ENCODE results near the gene KRT20.

KRT20 gene

DNA sequence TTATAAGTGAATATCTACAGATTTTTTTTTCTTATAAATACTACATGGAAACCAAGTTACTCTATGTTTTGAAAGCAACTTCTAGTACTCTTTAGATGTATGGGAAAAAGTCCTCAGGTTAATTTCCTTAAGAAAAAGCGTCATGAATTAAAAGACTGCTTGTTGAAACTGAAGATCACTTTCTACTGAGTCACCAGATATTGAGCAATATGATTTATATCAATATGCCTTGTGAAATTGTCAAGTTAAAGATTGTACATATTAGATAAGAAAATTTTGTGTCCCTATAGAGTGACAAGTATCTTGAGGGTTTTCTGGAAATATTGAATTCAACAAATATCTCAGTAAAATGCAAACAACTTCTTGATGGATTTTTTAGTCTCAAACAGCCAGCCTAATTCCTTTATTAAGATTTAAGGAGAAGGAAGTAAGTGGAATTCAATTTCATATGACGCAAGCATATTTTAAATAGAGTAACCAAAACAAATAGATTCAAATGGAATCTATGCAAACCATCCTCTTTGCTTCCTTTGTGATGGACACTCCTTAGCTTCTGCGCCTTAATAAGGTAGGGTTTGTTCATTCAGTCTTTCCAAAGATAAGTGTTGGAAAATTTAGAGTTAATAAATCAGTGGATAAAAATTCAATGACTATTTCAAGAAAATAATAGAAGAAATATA lies 34.6 kb downstream of the KRT20 start:
- DNase-seq (ENCODE audit: low read depth in 2 of 2): no peak

DNA sequence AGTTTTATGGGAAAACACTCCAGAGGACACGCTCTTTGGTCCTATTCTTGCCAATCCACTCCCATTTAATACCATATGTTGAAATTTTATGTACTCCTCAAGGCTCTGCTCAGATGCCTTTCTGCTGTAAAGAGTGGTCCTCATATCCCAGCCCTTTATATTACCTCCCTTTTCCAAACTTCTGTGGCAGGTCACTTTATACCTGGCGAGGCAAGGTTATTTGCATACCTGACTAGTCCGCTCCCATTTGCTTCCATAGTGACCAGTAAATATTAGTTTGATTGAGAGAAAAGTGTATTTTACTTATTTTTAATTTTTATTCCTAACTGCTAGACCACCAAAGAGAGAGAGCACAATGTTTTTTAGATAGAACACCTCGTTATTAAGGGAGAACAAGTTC lies 35.3 kb downstream of the KRT20 start:
- DNase-seq (ENCODE audit: low read depth in 2 of 2): no peak

DNA sequence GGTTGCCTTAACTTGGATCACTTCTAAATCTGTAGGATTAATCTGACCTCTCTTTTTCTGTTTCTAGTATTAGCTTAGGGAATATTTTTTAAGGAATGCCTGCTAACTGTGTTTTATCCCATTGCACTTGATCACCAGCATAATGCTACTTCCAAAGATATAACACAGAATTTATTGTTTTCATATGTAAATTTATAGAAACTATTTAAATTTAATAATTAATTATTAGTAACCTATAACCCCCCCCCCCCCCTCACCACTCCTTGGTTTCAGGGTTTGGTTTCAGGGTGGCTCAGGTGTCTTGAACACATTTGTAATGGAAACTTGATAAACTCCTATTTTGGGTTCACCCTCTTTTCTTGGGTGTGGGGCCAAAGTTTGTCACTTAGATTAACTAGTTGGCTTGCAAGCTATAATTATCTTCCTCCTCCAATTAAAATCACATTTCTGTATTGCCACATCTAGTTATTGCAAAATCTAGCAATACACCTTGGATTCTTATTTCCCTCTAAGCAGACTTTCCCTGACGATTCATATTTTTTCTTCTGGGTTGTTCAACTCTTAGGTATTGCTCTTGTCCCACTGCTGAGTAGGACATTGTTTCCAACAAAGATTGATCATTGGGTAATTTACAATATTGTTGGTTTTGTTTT lies 36.3 kb downstream of the KRT20 start:
- DNase-seq (ENCODE audit: low read depth in 2 of 2): no peak

DNA sequence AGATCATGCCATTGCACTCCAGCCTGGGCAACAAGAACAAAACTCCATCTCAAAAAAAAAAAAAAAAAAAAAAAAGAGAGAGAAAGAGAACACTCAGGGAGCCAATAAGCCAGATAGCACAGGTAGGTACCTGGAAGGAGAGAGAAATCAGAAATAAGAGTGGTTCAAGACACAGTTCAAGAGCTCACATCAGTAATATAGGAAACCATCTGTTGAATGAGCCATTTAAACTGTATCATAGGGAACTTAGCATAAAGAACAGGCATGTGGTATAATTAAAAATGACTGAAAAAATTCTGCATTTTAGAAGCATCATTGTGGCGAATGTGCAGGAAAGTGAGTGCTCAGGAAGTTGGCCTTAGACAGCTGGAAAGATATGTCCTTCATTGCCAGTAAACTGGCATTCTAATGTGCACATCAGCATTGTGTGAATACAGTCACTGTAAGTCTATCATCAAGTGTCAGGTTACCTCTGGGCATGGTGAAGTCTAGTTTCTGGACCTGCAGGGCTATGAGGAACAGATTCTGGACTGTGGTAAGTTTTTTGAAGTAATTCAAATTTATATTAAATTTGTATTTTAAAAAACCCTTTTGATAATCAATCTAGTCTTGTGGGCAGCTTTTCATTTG lies 38.4 kb downstream of the KRT20 start:
- no peak for DNase-seq (ENCODE audit: low read depth in 2 of 2)

- DNase-seq (ENCODE audit: low read depth in 2 of 2): no peak
Observed at GRCh38 chr17:40844671-40845107, 40.4 kb downstream of the KRT20 start.

DNA sequence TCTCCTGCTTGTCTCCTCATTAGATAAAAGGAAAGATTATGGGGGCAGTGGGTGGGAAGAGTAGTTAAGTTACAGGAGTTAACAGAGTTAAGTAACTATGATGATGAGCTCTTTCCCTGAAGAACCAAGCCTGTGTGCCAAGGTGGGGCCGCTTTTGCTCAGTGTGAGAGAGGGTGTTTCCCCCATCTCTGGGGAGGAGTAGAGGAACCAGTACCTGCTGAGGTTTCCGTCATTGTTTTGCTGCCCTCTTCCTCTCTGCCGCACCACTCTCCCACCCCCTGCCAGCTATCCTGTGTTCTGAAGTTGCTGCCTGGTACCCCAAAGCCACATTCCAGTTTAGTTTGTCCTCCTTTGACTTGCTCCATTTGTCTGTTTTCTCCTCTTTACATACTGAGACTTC lies 41.8 kb downstream of the KRT20 start:
- DNase-seq (ENCODE audit: low read depth in 2 of 2): no peak

- no peak for DNase-seq (ENCODE audit: low read depth in 2 of 2)
Observed at GRCh38 chr17:40841246-40841645, 43.8 kb downstream of the KRT20 start.

GRCh38 chr17:40839194-40839593 lies 45.8 kb downstream of the KRT20 start:
- no peak for DNase-seq (ENCODE audit: low read depth in 2 of 2)

DNA sequence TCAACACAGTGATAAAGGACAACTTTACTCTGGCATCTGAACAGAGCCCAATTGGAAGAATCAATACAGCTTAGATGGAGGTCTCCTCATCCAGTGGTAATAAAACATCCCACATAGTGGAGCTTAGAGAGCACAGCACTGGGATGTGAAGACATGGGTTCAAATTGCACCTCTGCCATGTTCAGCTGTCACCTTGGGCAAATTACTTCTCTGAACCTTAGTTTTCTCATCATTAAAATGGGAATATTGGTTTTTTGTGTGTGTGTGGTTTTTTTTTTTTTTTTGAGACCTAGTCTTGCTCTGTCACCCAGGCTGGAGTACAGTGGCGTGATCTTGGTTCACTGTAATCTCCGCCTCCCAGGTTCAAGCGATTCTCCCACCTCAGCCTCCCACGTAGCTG lies 49.0 kb downstream of the KRT20 start:
- DNase-seq (ENCODE audit: low read depth in 2 of 2): no peak

DNA sequence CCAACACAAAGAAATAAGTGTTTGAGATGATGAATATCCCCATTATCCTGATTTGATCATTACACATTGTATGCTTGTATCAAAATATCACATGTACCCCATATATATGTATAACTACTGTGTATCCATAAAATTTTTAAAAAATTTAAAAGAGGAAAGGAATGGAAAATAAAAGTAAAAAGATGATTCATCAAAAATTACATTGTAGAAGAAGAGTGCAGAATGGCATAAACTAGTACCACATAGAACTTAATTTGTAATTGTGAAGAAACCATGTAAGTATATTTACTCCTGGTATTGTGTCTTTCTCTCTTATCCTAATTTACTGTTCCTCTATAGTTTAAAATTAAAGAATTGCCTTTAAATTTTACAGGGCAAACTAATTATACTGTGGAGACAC lies 51.2 kb downstream of the KRT20 start:
- no peak for DNase-seq (ENCODE audit: low read depth in 2 of 2)

GRCh38 chr17:40832840-40833239 lies 52.2 kb downstream of the KRT20 start:
- DNase-seq (ENCODE audit: low read depth in 2 of 2): no peak

DNA sequence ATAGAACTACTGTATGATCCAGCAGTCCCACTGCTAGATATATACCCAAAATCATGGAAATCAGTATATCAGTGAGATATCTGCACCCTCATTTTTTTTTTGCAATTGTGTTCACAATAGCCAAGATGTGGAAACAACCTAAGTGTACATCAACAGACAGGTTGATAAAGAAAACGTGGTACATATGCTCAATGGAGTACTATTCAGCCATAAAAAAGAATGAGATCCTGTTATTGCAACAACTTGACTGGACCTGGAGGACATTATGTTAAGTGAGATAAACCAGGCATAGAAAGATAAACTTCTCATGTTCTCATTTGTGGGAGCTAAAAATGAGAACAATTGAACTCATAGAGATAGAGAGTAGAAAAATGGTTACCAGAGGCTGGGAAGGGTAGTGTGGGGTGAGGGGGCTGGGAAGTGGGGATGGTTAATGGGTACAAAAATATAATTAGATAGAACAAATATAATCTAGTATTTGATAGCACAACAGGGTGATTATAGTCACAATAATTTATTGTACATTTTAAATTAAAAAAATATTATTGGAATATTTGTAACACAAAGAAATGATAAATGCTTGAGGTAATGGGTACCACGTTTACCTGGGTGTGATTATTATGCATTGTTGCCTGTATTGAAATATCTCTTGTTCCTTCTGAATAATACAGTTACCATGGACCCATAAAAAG lies 54.8 kb downstream of the KRT20 start:
- no peak for DNase-seq (ENCODE audit: low read depth in 2 of 2)

GRCh38 chr17:40828454-40829044 lies 56.5 kb downstream of the KRT20 start:
- no peak for DNase-seq (ENCODE audit: low read depth in 2 of 2)

GRCh38 chr17:40827746-40828453 lies 57.1 kb downstream of the KRT20 start:
- no peak for DNase-seq (ENCODE audit: low read depth in 2 of 2)

Data from activated CD4-positive, alpha-beta T cell treated with anti-CD3 and anti-CD28 coated beads for 24 hours (primary cell).